PC-3 (cell line): ENCODE results near the gene CDK4. TPM values are rescaled to one million over a fixed set of nuclear protein-coding genes. Genes with fewer than 3 reads are reported as not detected.
A peak's percentile ranks its signal among the peaks of the same experiment; 100 is the strongest.

Experiments used
- ATAC-seq: fragments of 200-7000 bp; cut with Tn5 transposase; 2 replicates; pipeline ENCODE4 v1.9.1; 2020; ENCODE audit warnings: mild to moderate bottlenecking, moderate library complexity
- BruUV-seq: library from RNA; stranded (reverse); fragments of 400-500 nt; replicated peaks from 2 replicates; lab custom pipeline; 2021; lab: Mats Ljungman, UMichigan
- CTCF ChIA-PET: fragments of 300-600 bp; sonication (Branson Sonifier 250); formaldehyde crosslinking; loops from one replicate; lab custom pipeline; 2022; ENCODE audit warnings: antibody characterized with exemption; lab: Charles Lee
- POLR2A ChIA-PET: fragments of 300-600 bp; sonication (Branson Sonifier 250); formaldehyde crosslinking; loops from one replicate; lab custom pipeline; 2022; ENCODE audit warnings: antibody characterized with exemption; ENCODE audit not compliant: unreplicated experiment; lab: Charles Lee
- DNase-seq: peaks from one replicate; pipeline ENCODE4 v3.0.0-alpha.2; 2015
- H2AFZ ChIP-seq: fragments of 300-600 bp; sonication (generic); 2 replicates; pipeline ENCODE4 v1.6.0; 2016; ENCODE audit warnings: antibody characterized with exemption, low read length
- H3F3A ChIP-seq: fragments of 300-600 bp; sonication (generic); one replicate; pipeline ENCODE4 v1.6.0; 2017; ENCODE audit warnings: antibody characterized with exemption, low read length, control low read depth, mild to moderate bottlenecking; ENCODE audit not compliant: unreplicated experiment
- H3K27ac ChIP-seq: fragments of 300-600 bp; sonication (generic); 2 replicates; pipeline ENCODE4 v1.5.1; 2016; ENCODE audit warnings: mild to moderate bottlenecking, low read length
- H3K27me3 ChIP-seq: fragments of 300-600 bp; sonication (generic); 2 replicates; pipeline ENCODE4 v1.6.1; 2016; ENCODE audit warnings: low read length, mixed read lengths
- H3K36me3 ChIP-seq: fragments of 300-600 bp; sonication (generic); 2 replicates; pipeline ENCODE4 v1.6.1; 2016; ENCODE audit warnings: low read depth, mixed run types, low read length, mixed read lengths
- H3K4me1 ChIP-seq: fragments of 300-600 bp; sonication (generic); 2 replicates; pipeline ENCODE4 v1.5.1; 2016; ENCODE audit warnings: low read length; ENCODE audit not compliant: insufficient read depth
- H3K4me2 ChIP-seq: fragments of 300-600 bp; sonication (generic); 2 replicates; pipeline ENCODE4 v1.6.0; 2016; ENCODE audit warnings: low read length
- H3K4me3 ChIP-seq: fragments of 300-600 bp; sonication (generic); 2 replicates; pipeline ENCODE4 v1.5.1; 2016; ENCODE audit warnings: mild to moderate bottlenecking, low read length, mixed read lengths
- H3K79me2 ChIP-seq: fragments of 300-600 bp; sonication (generic); 2 replicates; pipeline ENCODE4 v1.6.1; 2017; ENCODE audit warnings: low read length, mixed read lengths
- H3K9ac ChIP-seq: fragments of 300-600 bp; sonication (generic); 2 replicates; pipeline ENCODE4 v1.6.0; 2016; ENCODE audit warnings: mild to moderate bottlenecking, low read length
- H3K9me2 ChIP-seq: fragments of 300-600 bp; sonication (generic); replicated peaks from 2 replicates; pipeline ENCODE4 v1.6.1; 2016; ENCODE audit warnings: mixed run types, low read length, mixed read lengths
- H3K9me3 ChIP-seq: fragments of 300-600 bp; sonication (generic); 2 replicates; pipeline ENCODE4 v1.6.1; 2016; ENCODE audit warnings: low read length, mixed read lengths
- H4K20me1 ChIP-seq: fragments of 300-600 bp; sonication (generic); 2 replicates; pipeline ENCODE4 v1.6.1; 2016; ENCODE audit warnings: low read length, mixed read lengths
- CTCF ChIP-seq: fragments of 300-600 bp; sonication (generic); conservative IDR thresholded peaks from 2 replicates; pipeline ENCODE4 v1.5.1; 2017; ENCODE audit warnings: antibody characterized with exemption, low read depth, mild to moderate bottlenecking, low read length
- EZH2 ChIP-seq: fragments of 300-600 bp; sonication (generic); IDR thresholded peaks from one replicate; pipeline ENCODE4 v1.6.1; 2017; ENCODE audit warnings: antibody characterized with exemption, mild to moderate bottlenecking, low read length; ENCODE audit not compliant: unreplicated experiment
- EZH2phosphoT487 ChIP-seq: fragments of 300-600 bp; sonication (generic); IDR thresholded peaks from 2 replicates; pipeline ENCODE4 v1.6.1; 2018; ENCODE audit warnings: mild to moderate bottlenecking, antibody characterized with exemption, low read length, borderline replicate concordance
- intact Hi-C: fragments of 100-400 bp; cut with micrococcal nuclease; formaldehyde crosslinking; loops from 2 replicates; pipeline ENCODE4 v1.9.0; 2023
- total RNA-seq: library from RNA; depleted of rRNA; stranded (reverse); fragments of >200 nt; gene quantifications from 2 replicates; pipeline ENCODE4 v1.2.3, GENCODE V29; 2014

CDK4 gene
- total RNA-seq, 1 experiment from 2014 or later, result 212 TPM

DNA sequence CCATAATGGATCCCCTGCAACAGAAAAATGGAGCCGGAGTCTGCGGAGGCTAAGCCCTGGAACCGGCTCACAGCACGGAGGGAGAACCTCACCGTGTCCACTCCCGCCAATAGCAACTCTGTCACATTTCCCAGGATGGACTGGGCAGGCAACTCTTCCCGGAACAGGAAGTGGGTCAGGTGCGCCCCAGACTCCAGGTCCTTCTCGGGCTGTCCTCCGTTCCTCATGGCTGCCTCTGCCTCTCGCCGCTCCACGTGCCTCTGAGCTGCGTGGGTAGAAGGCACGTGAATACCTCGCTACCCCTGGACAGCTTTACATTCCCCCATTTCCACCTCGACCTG is 12.5 kb upstream of the CDK4 start:
- BruUV-seq, result no TSS peak
- DNase-seq (peak; percentile 25), ATAC-seq (peak; percentile 6; the same call in 1 of the 2 replicates)
- no peaks in the 10 kb centered on the region for H3K9me3 ChIP-seq
- H3K4me3 ChIP-seq, result peak overlapping the region; percentile 79
- peak overlapping the region; percentile 95 for H2AFZ ChIP-seq
- POLR2A ChIA-PET, result no interaction called here
- intact Hi-C loops, result no loop called here
- H3K36me3 ChIP-seq, result peaks cover 7% of the 10 kb centered on the region; the same call in 1 of the 2 replicates
- TF ChIP-seq EZH2phosphoT487, result no peak
- TF ChIP-seq EZH2, result no peak
- TF ChIP-seq CTCF, result no peak
- CTCF ChIA-PET, result no interaction called here
- H3K9me2 ChIP-seq, result no peaks in the 10 kb centered on the region
- H4K20me1 ChIP-seq, result no peaks in the 10 kb centered on the region
- H3K79me2 ChIP-seq, result no peaks in the 10 kb centered on the region; the same call in 1 of the 2 replicates
- H3K4me1 ChIP-seq, result peaks cover 37% of the 10 kb centered on the region
- H3K27me3 ChIP-seq, result no peaks in the 10 kb centered on the region
- no peaks in the 10 kb centered on the region for H3F3A ChIP-seq
- 0 out of 2 replicates have a peak overlapping the region, but pooled peaks have one; percentile 5 for H3K27ac ChIP-seq
- peak overlapping the region; percentile 53 for H3K9ac ChIP-seq
- peak overlapping the region; percentile 96 for H3K4me2 ChIP-seq

DNA sequence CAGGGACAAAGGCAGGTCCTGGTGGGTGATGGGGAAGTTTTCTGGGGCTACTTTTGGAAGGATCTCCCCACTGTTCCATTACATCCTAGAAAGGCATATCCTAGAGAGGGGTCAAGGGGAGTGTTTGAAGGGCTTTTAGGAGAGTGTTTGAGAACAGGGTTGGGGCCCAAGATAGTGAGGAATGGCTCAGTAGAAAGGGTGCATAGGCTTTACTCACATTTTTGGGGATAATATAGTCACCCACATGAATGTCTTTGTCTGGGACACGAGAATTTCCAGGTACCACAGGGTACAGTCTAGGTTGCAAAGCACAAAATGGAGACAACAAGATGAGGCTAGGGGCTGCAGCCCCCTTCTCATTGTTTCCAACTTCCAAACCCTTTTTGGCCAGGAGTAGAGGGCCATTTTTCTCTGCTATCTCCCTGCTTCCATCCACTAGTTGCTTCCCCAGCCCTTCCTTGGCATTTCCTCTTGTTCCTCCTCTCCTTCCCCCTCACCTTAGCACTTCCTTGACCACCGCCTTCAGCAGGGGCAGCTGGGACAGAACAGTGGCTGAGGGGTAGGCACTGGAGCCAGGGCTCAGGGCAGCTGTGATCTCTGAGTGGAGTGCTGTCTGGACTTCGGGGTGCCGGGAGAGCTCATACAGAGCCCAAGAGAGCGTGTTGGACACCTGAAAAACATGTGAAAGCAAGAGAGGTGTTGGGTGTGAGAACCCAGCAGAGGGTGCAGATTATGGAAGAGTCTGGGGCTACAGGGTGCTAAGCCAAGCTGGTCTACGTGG is 12.0 kb upstream of the CDK4 start:
- Histone ChIP-seq H3K4me2 (peak overlapping the region; percentile 96), H4K20me1 (no peaks in the 10 kb centered on the region), H3K4me1 (peaks cover 37% of the 10 kb centered on the region), H3K9me2 (no peaks in the 10 kb centered on the region), H3K27me3 (no peaks in the 10 kb centered on the region), H3K4me3 (0 out of 2 replicates have a peak overlapping the region, but pooled peaks have one; percentile 79), H3K79me2 (no peaks in the 10 kb centered on the region), H3F3A (no peaks in the 10 kb centered on the region), H3K36me3 (peaks cover 5% of the 10 kb centered on the region; the same call in 1 of the 2 replicates), H2AFZ (no peak overlapping the region; the same call in 1 of the 2 replicates), H3K9ac (no peak overlapping the region), H3K27ac (no peak overlapping the region), H3K9me3 (no peaks in the 10 kb centered on the region)
- ATAC-seq, result no peak
- intact Hi-C loops, result no loop called here
- no peak for DNase-seq
- TF ChIP-seq EZH2 (no peak), EZH2phosphoT487 (no peak), CTCF (no peak)
- ChIA-PET POLR2A (no interaction called here), CTCF (no interaction called here)
- no TSS peak for BruUV-seq

DNA sequence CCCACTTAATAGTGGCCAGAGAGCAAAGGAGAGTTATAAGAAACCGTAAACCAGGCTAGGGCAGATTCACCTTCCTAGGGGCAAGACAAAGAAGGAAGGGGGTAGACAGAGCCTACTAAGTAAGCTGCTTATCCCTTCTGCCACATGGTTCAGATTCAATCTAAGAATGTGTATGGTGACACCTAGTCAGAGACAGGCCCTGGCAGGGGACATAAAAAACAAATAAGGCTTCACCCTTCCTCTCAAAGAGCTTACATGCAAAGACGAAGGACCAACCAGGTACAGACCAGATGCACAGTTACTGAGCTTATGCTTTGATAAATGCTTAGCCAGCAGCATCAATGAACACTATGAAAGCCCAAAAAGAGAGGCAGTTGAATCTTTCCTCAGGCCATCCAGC is 10.4 kb upstream of the CDK4 start:
- DNase-seq (no peak), ATAC-seq (no peak)
- Histone ChIP-seq H3K4me3 (no peak overlapping the region), H3K4me2 (no peak overlapping the region), H2AFZ (no peak overlapping the region), H3K79me2 (no peaks in the 10 kb centered on the region), H3K36me3 (no peaks in the 10 kb centered on the region), H3K4me1 (peaks cover 33% of the 10 kb centered on the region), H3K27ac (no peak overlapping the region), H3F3A (no peaks in the 10 kb centered on the region), H3K27me3 (no peaks in the 10 kb centered on the region), H3K9ac (no peak overlapping the region), H3K9me2 (no peaks in the 10 kb centered on the region), H4K20me1 (no peaks in the 10 kb centered on the region), H3K9me3 (no peaks in the 10 kb centered on the region)
- intact Hi-C loops, result no loop called here
- CTCF ChIA-PET, result no interaction called here
- POLR2A ChIA-PET, result no interaction called here
- no TSS peak for BruUV-seq
- TF ChIP-seq EZH2, result no peak
- no peak for TF ChIP-seq CTCF
- TF ChIP-seq EZH2phosphoT487, result no peak
